Measurements from ENCODE around the gene ADAMTS20.

Gene ADAMTS20

DNA sequence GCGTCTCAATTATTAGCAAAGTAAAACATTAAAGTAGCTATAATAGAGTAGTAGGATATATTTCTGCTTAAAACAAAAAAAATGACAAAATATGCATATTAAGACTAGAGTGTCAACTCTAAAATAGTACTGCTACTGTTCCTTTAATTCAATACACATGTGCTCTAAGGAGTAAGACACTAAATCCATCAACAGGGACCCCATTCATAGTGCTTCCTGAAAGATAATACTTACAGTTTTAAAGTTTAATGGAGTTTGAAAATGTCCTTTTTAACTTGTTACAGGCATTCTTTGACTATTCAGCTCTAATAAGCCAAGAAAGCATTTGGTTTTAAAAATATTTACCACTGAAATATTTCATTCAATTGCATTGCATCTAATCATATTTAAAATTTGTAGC, 145.2 kb downstream of the ADAMTS20 start:
- H3K27me3 ChIP-seq (ENCODE audit: low read length) = no peaks in the 10 kb centered on the region
- H3K9me3 ChIP-seq (ENCODE audit: insufficient read depth, low read length) = no peaks in the 10 kb centered on the region
- H2AFZ ChIP-seq (ENCODE audit: low read depth, low read length, severe bottlenecking) = no peak overlapping the region
- H4K20me1 ChIP-seq (ENCODE audit: low read depth, low read length) = no peaks in the 10 kb centered on the region
- TF ChIP-seq EZH2phosphoT487 (conservative IDR thresholded peaks at IDR 0.05; ENCODE audit: low read length) = no peak
- TF ChIP-seq, protein P1, sequence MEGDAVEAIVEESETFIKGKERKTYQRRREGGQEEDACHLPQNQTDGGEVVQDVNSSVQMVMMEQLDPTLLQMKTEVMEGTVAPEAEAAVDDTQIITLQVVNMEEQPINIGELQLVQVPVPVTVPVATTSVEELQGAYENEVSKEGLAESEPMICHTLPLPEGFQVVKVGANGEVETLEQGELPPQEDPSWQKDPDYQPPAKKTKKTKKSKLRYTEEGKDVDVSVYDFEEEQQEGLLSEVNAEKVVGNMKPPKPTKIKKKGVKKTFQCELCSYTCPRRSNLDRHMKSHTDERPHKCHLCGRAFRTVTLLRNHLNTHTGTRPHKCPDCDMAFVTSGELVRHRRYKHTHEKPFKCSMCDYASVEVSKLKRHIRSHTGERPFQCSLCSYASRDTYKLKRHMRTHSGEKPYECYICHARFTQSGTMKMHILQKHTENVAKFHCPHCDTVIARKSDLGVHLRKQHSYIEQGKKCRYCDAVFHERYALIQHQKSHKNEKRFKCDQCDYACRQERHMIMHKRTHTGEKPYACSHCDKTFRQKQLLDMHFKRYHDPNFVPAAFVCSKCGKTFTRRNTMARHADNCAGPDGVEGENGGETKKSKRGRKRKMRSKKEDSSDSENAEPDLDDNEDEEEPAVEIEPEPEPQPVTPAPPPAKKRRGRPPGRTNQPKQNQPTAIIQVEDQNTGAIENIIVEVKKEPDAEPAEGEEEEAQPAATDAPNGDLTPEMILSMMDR (IDR thresholded peaks at IDR 0.05; ENCODE audit: insufficient read depth, low read length, poor library complexity, severe bottlenecking) = no peak
- no peak overlapping the region for H3K27ac ChIP-seq (ENCODE audit: low read depth, low read length)
- no peak overlapping the region for H3K9ac ChIP-seq (ENCODE audit: low read length)
- no peaks in the 10 kb centered on the region for H3K79me2 ChIP-seq (ENCODE audit: insufficient read depth, low read length)
- no peaks in the 10 kb centered on the region for H3K9me2 ChIP-seq (replicated peaks; ENCODE audit: insufficient read depth, low read length)
- H3K4me2 ChIP-seq (ENCODE audit: low read depth, low read length, poor library complexity, severe bottlenecking) = no peak overlapping the region
- H3F3A ChIP-seq (ENCODE audit: insufficient read depth) = no peaks in the 10 kb centered on the region
- H3K4me3 ChIP-seq (ENCODE audit: insufficient read depth, low read length, poor library complexity, severe bottlenecking) = no peak overlapping the region
- no peaks in the 10 kb centered on the region for H3K36me3 ChIP-seq (ENCODE audit: low read length)

- Histone ChIP-seq H3F3A (ENCODE audit: insufficient read depth) (no peaks in the 10 kb centered on the region), H3K9ac (ENCODE audit: low read length) (no peak overlapping the region), H3K27ac (ENCODE audit: low read depth, low read length) (no peak overlapping the region), H3K9me3 (ENCODE audit: insufficient read depth, low read length) (no peaks in the 10 kb centered on the region), H3K4me2 (ENCODE audit: low read depth, low read length, poor library complexity, severe bottlenecking) (no peak overlapping the region), H2AFZ (ENCODE audit: low read depth, low read length, severe bottlenecking) (no peak overlapping the region), H3K9me2 (replicated peaks; ENCODE audit: insufficient read depth, low read length) (no peaks in the 10 kb centered on the region), H3K4me3 (ENCODE audit: insufficient read depth, low read length, poor library complexity, severe bottlenecking) (no peak overlapping the region), H4K20me1 (ENCODE audit: low read depth, low read length) (no peaks in the 10 kb centered on the region), H3K79me2 (ENCODE audit: insufficient read depth, low read length) (no peaks in the 10 kb centered on the region), H3K27me3 (ENCODE audit: low read length) (no peaks in the 10 kb centered on the region), H3K36me3 (ENCODE audit: low read length) (no peaks in the 10 kb centered on the region)
- TF ChIP-seq, protein P1 (IDR thresholded peaks at IDR 0.05; ENCODE audit: insufficient read depth, low read length, poor library complexity, severe bottlenecking) = no peak
- no peak for TF ChIP-seq EZH2phosphoT487 (conservative IDR thresholded peaks at IDR 0.05; ENCODE audit: low read length)
Observed at GRCh38 chr12:43402436-43402835, 149.6 kb downstream of the ADAMTS20 start.

DNA sequence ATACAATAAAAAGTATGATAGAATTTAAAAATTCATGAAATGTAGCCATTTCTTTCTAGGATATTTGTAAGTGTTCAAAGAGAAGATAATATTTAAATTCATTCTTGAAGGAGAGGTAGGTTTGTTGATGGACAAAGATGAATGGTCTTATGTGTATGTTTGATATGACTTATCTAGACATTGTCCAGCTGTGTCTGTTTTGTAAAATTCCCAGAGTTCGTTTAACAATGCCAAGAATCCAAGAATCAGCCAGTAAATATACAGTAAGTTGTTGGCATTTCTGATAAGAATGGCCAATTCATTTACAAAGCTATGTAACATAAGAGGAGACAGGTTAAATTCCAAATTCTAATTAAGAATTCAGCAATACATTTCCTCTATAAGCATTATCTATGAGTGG, 150.9 kb downstream of the ADAMTS20 start:
- Histone ChIP-seq H3K27ac (ENCODE audit: low read depth, low read length) (no peak overlapping the region), H3K9me2 (replicated peaks; ENCODE audit: insufficient read depth, low read length) (no peaks in the 10 kb centered on the region), H3K9ac (ENCODE audit: low read length) (no peak overlapping the region), H3K4me3 (ENCODE audit: insufficient read depth, low read length, poor library complexity, severe bottlenecking) (no peak overlapping the region), H3F3A (ENCODE audit: insufficient read depth) (no peaks in the 10 kb centered on the region), H3K9me3 (ENCODE audit: insufficient read depth, low read length) (no peaks in the 10 kb centered on the region), H3K4me2 (ENCODE audit: low read depth, low read length, poor library complexity, severe bottlenecking) (no peak overlapping the region), H2AFZ (ENCODE audit: low read depth, low read length, severe bottlenecking) (no peak overlapping the region), H3K27me3 (ENCODE audit: low read length) (no peaks in the 10 kb centered on the region), H3K79me2 (ENCODE audit: insufficient read depth, low read length) (no peaks in the 10 kb centered on the region), H4K20me1 (ENCODE audit: low read depth, low read length) (no peaks in the 10 kb centered on the region), H3K36me3 (ENCODE audit: low read length) (no peaks in the 10 kb centered on the region)
- no peak for TF ChIP-seq EZH2phosphoT487 (conservative IDR thresholded peaks at IDR 0.05; ENCODE audit: low read length)
- TF ChIP-seq, protein P1 (IDR thresholded peaks at IDR 0.05; ENCODE audit: insufficient read depth, low read length, poor library complexity, severe bottlenecking) = no peak
